ENCODE data around the gene OTOGL.

Gene OTOGL

GRCh38 chr12:80268924-80269749, 169.8 kb downstream of the OTOGL start:
- Histone ChIP-seq H2BK12ac (ENCODE audit: low read length in 2 of 2) (peak overlapping the region in 1 of 2 experiments; percentile 6), H3K27ac (ENCODE audit: low read length, poor library complexity, severe bottlenecking) (peak overlapping the region; percentile 78), H3K18ac (ENCODE audit: low read depth in 1 of 2, low read length in 2 of 2) (no peak overlapping the region), H3K79me1 (replicated peaks; ENCODE audit: low read length, poor library complexity, severe bottlenecking) (no peaks in the 10 kb centered on the region), H3K9me3 (ENCODE audit: control insufficient read depth, low read length) (no peaks in the 10 kb centered on the region), H2BK15ac (ENCODE audit: low read depth, poor library complexity, severe bottlenecking) (no peak overlapping the region), H2BK120ac (ENCODE audit: low read depth, low read length) (no peak overlapping the region), H3K4me1 (ENCODE audit: control insufficient read depth, insufficient read depth, low read depth, low read length) (peaks cover 2% of the 10 kb centered on the region), H3K4ac (ENCODE audit: low read depth in 1 of 2, low read length in 2 of 2) (peak overlapping the region in 1 of 2 experiments; percentile 2), H3K23ac (ENCODE audit: low read length in 2 of 2) (no peak overlapping the region), H4K8ac (ENCODE audit: low read length) (no peak overlapping the region), H3K4me2 (ENCODE audit: low read length, poor library complexity, severe bottlenecking) (no peak overlapping the region), H3K14ac (ENCODE audit: low read length in 2 of 2) (no peak overlapping the region), H2AFZ (ENCODE audit: low read depth, low read length) (no peak overlapping the region), H3K27me3 (ENCODE audit: control insufficient read depth in 1 of 2, insufficient read depth in 1 of 2, low read length in 2 of 2) (no peaks in the 10 kb centered on the region), H3K36me3 (ENCODE audit: control insufficient read depth in 1 of 2, insufficient read depth in 2 of 2, low read depth in 1 of 2, low read length in 2 of 2) (no peaks in the 10 kb centered on the region), H3K4me3 (ENCODE audit: insufficient read depth in 1 of 2, low read depth in 1 of 2, low read length in 2 of 2) (peak overlapping the region in 1 of 2 experiments; percentile 43), H2BK5ac (ENCODE audit: low read depth, low read length, poor library complexity, severe bottlenecking) (no peak overlapping the region), H4K91ac (ENCODE audit: low read length) (no peak overlapping the region), H2AK5ac (ENCODE audit: low read length, severe bottlenecking) (peak overlapping the region; percentile 81), H3K9ac (ENCODE audit: low read length) (peak overlapping the region; percentile 69)
- peak; percentile 79 for DNase-seq

DNA sequence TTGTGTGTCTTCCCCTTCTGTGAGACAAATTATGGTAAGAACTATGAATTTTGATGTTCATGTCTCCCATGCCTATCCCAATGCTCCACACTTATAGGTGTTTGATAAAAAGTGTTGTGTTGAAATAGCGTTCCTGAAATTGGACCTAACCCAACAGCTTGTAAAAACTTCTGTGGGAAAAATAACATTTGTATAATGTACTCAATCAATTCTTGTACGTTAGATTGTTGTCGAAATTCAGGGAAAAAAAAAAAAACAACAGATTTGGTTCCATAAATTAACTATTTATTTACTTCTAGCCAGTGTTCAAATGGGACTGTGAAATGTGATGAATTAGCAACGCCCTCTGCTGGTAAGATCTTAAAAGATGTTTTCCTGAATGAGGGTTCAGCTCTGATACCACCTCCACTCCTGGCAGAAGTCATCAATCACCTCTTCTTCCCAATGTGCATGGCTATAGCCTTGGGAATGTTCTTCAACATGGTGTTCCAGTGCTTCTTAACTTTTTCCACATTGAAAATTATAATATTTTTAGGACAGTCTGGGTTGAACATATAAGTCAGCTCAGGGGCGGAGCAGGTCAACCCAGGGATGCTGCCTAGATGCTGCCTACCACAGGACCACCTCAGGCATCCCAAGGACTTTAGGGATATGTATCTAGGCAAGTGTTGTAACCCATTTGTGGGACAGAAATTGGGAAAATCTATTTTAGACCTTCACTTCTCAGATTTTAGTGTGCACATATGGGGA, 170.6 kb downstream of the OTOGL start:
- Histone ChIP-seq H2AK5ac (ENCODE audit: low read length, severe bottlenecking) (no peak overlapping the region), H3K23ac (ENCODE audit: low read length in 2 of 2) (no peak overlapping the region), H2BK120ac (ENCODE audit: low read depth, low read length) (no peak overlapping the region), H3K18ac (ENCODE audit: low read depth in 1 of 2, low read length in 2 of 2) (no peak overlapping the region), H2BK15ac (ENCODE audit: low read depth, poor library complexity, severe bottlenecking) (no peak overlapping the region), H3K14ac (ENCODE audit: low read length in 2 of 2) (no peak overlapping the region), H2AFZ (ENCODE audit: low read depth, low read length) (no peak overlapping the region), H2BK12ac (ENCODE audit: low read length in 2 of 2) (no peak overlapping the region), H3K4me2 (ENCODE audit: low read length, poor library complexity, severe bottlenecking) (no peak overlapping the region), H3K27me3 (ENCODE audit: control insufficient read depth in 1 of 2, insufficient read depth in 1 of 2, low read length in 2 of 2) (no peaks in the 10 kb centered on the region), H3K4ac (ENCODE audit: low read depth in 1 of 2, low read length in 2 of 2) (no peak overlapping the region), H3K4me1 (ENCODE audit: control insufficient read depth, insufficient read depth, low read depth, low read length) (peaks cover 2% of the 10 kb centered on the region), H3K4me3 (ENCODE audit: insufficient read depth in 1 of 2, low read depth in 1 of 2, low read length in 2 of 2) (no peak overlapping the region), H3K27ac (ENCODE audit: low read length, poor library complexity, severe bottlenecking) (no peak overlapping the region), H3K9me3 (ENCODE audit: control insufficient read depth, low read length) (no peaks in the 10 kb centered on the region), H3K79me1 (replicated peaks; ENCODE audit: low read length, poor library complexity, severe bottlenecking) (no peaks in the 10 kb centered on the region), H2BK5ac (ENCODE audit: low read depth, low read length, poor library complexity, severe bottlenecking) (no peak overlapping the region), H4K8ac (ENCODE audit: low read length) (no peak overlapping the region), H4K91ac (ENCODE audit: low read length) (no peak overlapping the region), H3K36me3 (ENCODE audit: control insufficient read depth in 1 of 2, insufficient read depth in 2 of 2, low read depth in 1 of 2, low read length in 2 of 2) (no peaks in the 10 kb centered on the region), H3K9ac (ENCODE audit: low read length) (peak overlapping the region; percentile 69)
- 100% methylated on average over 1 of the region's 5 CpGs for WGBS
- DNase-seq: peak; percentile 59

GRCh38 chr12:80271780-80272179, 172.4 kb downstream of the OTOGL start:
- no peak overlapping the region for H2BK5ac ChIP-seq (ENCODE audit: low read depth, low read length, poor library complexity, severe bottlenecking)
- H3K9ac ChIP-seq (ENCODE audit: low read length): no peak overlapping the region
- no peak overlapping the region for H3K4me3 ChIP-seq (ENCODE audit: insufficient read depth in 1 of 2, low read depth in 1 of 2, low read length in 2 of 2)
- no peak overlapping the region for H2BK15ac ChIP-seq (ENCODE audit: low read depth, poor library complexity, severe bottlenecking)
- no peak overlapping the region for H4K91ac ChIP-seq (ENCODE audit: low read length)
- H3K9me3 ChIP-seq (ENCODE audit: control insufficient read depth, low read length): no peaks in the 10 kb centered on the region
- peaks cover 2% of the 10 kb centered on the region for H3K4me1 ChIP-seq (ENCODE audit: control insufficient read depth, insufficient read depth, low read depth, low read length)
- H2BK120ac ChIP-seq (ENCODE audit: low read depth, low read length): no peak overlapping the region
- no peak overlapping the region for H2AK5ac ChIP-seq (ENCODE audit: low read length, severe bottlenecking)
- H3K18ac ChIP-seq (ENCODE audit: low read depth in 1 of 2, low read length in 2 of 2): no peak overlapping the region
- H3K14ac ChIP-seq (ENCODE audit: low read length in 2 of 2): no peak overlapping the region
- H3K36me3 ChIP-seq (ENCODE audit: control insufficient read depth in 1 of 2, insufficient read depth in 2 of 2, low read depth in 1 of 2, low read length in 2 of 2): no peaks in the 10 kb centered on the region
- no peaks in the 10 kb centered on the region for H3K79me1 ChIP-seq (replicated peaks; ENCODE audit: low read length, poor library complexity, severe bottlenecking)
- no peak overlapping the region for H4K8ac ChIP-seq (ENCODE audit: low read length)
- H3K4ac ChIP-seq (ENCODE audit: low read depth in 1 of 2, low read length in 2 of 2): no peak overlapping the region
- no peak overlapping the region for H3K4me2 ChIP-seq (ENCODE audit: low read length, poor library complexity, severe bottlenecking)
- no peak overlapping the region for H3K23ac ChIP-seq (ENCODE audit: low read length in 2 of 2)
- DNase-seq: no peak
- no peak overlapping the region for H2BK12ac ChIP-seq (ENCODE audit: low read length in 2 of 2)
- H3K27ac ChIP-seq (ENCODE audit: low read length, poor library complexity, severe bottlenecking): no peak overlapping the region
- H3K27me3 ChIP-seq (ENCODE audit: control insufficient read depth in 1 of 2, insufficient read depth in 1 of 2, low read length in 2 of 2): no peaks in the 10 kb centered on the region
- no peak overlapping the region for H2AFZ ChIP-seq (ENCODE audit: low read depth, low read length)

- H3K9ac ChIP-seq (ENCODE audit: low read length): no peak overlapping the region
- no peak overlapping the region for H4K8ac ChIP-seq (ENCODE audit: low read length)
- H2BK12ac ChIP-seq (ENCODE audit: low read length in 2 of 2): no peak overlapping the region
- H2AFZ ChIP-seq (ENCODE audit: low read depth, low read length): no peak overlapping the region
- H4K91ac ChIP-seq (ENCODE audit: low read length): no peak overlapping the region
- H3K4me3 ChIP-seq (ENCODE audit: insufficient read depth in 1 of 2, low read depth in 1 of 2, low read length in 2 of 2): no peak overlapping the region
- no peak overlapping the region for H3K14ac ChIP-seq (ENCODE audit: low read length in 2 of 2)
- H3K27me3 ChIP-seq (ENCODE audit: control insufficient read depth in 1 of 2, insufficient read depth in 1 of 2, low read length in 2 of 2): no peaks in the 10 kb centered on the region
- H3K27ac ChIP-seq (ENCODE audit: low read length, poor library complexity, severe bottlenecking): no peak overlapping the region
- H3K79me1 ChIP-seq (replicated peaks; ENCODE audit: low read length, poor library complexity, severe bottlenecking): no peaks in the 10 kb centered on the region
- H2BK15ac ChIP-seq (ENCODE audit: low read depth, poor library complexity, severe bottlenecking): no peak overlapping the region
- H2BK5ac ChIP-seq (ENCODE audit: low read depth, low read length, poor library complexity, severe bottlenecking): no peak overlapping the region
- H3K4me2 ChIP-seq (ENCODE audit: low read length, poor library complexity, severe bottlenecking): no peak overlapping the region
- H3K36me3 ChIP-seq (ENCODE audit: control insufficient read depth in 1 of 2, insufficient read depth in 2 of 2, low read depth in 1 of 2, low read length in 2 of 2): no peaks in the 10 kb centered on the region
- 95% methylated on average over 3 of the region's 3 CpGs for WGBS
- peaks cover 2% of the 10 kb centered on the region for H3K4me1 ChIP-seq (ENCODE audit: control insufficient read depth, insufficient read depth, low read depth, low read length)
- DNase-seq: no peak
- no peak overlapping the region for H2BK120ac ChIP-seq (ENCODE audit: low read depth, low read length)
- no peaks in the 10 kb centered on the region for H3K9me3 ChIP-seq (ENCODE audit: control insufficient read depth, low read length)
- no peak overlapping the region for H3K18ac ChIP-seq (ENCODE audit: low read depth in 1 of 2, low read length in 2 of 2)
- H3K23ac ChIP-seq (ENCODE audit: low read length in 2 of 2): no peak overlapping the region
- no peak overlapping the region for H2AK5ac ChIP-seq (ENCODE audit: low read length, severe bottlenecking)
- no peak overlapping the region for H3K4ac ChIP-seq (ENCODE audit: low read depth in 1 of 2, low read length in 2 of 2)
Measured at GRCh38 chr12:80272387-80272915, 173.1 kb downstream of the OTOGL start.
